GM12891 (cell line): Measurements from ENCODE around the gene SCG5.

Experiments used
- POLR2A ChIP-seq: IDR thresholded peaks from 2 replicates; pipeline ENCODE4 v1.6.1; 2011; ENCODE audit warnings: low read depth, low read length, control low read depth
- POLR2AphosphoS5 ChIP-seq: IDR thresholded peaks from 2 replicates; pipeline ENCODE4 v1.6.1; 2011; ENCODE audit warnings: low read depth, low read length, control low read depth

GRCh38 chr15:32657198-32657883 lies 15.8 kb downstream of the SCG5 start:
- TF ChIP-seq POLR2AphosphoS5 = no peak
- no peak for TF ChIP-seq POLR2A
